Astrocyte of the cerebellum (primary cell): ENCODE results near the gene SYT17.

Source experiments
- DNase-seq: peaks from one replicate; pipeline ENCODE4 v3.0.0-alpha.2; 2011; ENCODE audit warnings: low read depth
- H3K4me3 ChIP-seq: 2 replicates; pipeline ENCODE4 v1.5.1; 2011; ENCODE audit warnings: mild to moderate bottlenecking, low read depth, low read length, moderate library complexity
- CTCF ChIP-seq: IDR thresholded peaks from 2 replicates; pipeline ENCODE4 v1.5.1; 2012; ENCODE audit warnings: low read length, low read depth, moderate library complexity, mild to moderate bottlenecking; ENCODE audit errors: missing control alignments
- in situ Hi-C: cut with HindIII; loops from 2 replicates; pipeline ENCODE4 v1.10.0; 2017; ENCODE audit warnings: low sequenced_read_pairs

Gene SYT17

GRCh38 chr16:19252904-19253303 lies 84.9 kb downstream of the SYT17 start:
- in situ Hi-C loops = no loop called here
- TF ChIP-seq CTCF = no peak
- H3K4me3 ChIP-seq = no peak overlapping the region
- DNase-seq = no peak

GRCh38 chr16:19254611-19255010 lies 86.6 kb downstream of the SYT17 start:
- H3K4me3 ChIP-seq = no peak overlapping the region
- DNase-seq = no peak
- TF ChIP-seq CTCF = no peak
- in situ Hi-C loops = no loop called here

GRCh38 chr16:19264123-19264673 lies 96.2 kb downstream of the SYT17 start:
- no peak overlapping the region for H3K4me3 ChIP-seq
- in situ Hi-C loops = no loop called here
- DNase-seq = no peak
- TF ChIP-seq CTCF = no peak

DNA sequence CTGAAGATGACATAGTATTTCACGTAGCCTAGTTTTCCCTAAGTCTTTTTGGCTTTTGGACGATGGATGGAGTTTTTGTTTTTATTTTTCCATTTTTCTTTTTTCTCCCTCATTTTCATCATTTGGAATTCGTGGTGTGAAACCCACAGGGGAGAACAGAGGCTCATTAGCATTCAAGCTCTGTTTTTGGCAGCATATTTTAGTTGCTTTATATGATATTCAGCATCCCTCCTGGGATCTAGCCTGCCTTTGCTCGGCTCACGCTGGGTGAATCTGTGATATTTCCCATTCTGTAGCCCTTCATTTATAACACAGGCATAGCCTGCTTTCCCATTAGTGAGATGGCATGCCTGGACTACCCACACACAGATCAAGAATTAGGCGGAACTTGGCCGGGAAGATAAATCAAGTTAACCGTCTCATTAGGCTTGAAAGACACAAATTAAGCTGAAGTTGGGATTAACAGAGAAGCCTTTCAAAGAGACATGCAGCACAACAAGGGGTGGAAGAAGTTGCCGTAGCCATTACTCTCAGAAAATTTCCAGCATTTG lies 97.4 kb downstream of the SYT17 start:
- H3K4me3 ChIP-seq = no peak overlapping the region
- in situ Hi-C loops = no loop called here
- no peak for TF ChIP-seq CTCF
- no peak for DNase-seq

DNA sequence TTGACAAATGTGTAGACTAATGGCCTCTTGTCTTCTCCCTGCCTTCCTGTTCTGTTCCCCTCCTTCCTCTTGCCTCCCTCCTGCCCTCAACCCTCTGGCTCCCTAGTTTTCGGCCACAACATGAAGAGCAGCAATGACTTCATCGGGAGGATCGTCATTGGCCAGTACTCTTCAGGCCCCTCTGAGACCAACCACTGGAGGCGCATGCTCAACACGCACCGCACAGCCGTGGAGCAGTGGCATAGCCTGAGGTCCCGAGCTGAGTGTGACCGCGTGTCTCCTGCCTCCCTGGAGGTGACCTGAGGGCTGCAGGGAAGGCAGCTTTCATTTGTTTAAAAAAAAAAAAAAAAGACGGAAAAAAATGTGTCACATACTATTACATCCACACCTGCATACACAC lies 98.7 kb downstream of the SYT17 start:
- no peak for DNase-seq
- TF ChIP-seq CTCF = no peak
- in situ Hi-C loops = no loop called here
- H3K4me3 ChIP-seq = no peak overlapping the region

- DNase-seq = no peak
- no peak for TF ChIP-seq CTCF
- in situ Hi-C loops = no loop called here
- no peak overlapping the region for H3K4me3 ChIP-seq
Measured at GRCh38 chr16:19269098-19269497, 101.1 kb downstream of the SYT17 start.
